Thyroid gland (tissue), 4 donors: ENCODE results near the gene GAS2L1.

Experiments used
- CTCF ChIP-seq, 6 experiments: fragments of 200-600 bp in 3 of 6; fragments of 450-650 bp in 3 of 6; sonication (generic) in 3 of 6; IDR thresholded peaks; one replicate each; pipeline ENCODE4 v1.5.1; 2016 to 2019; ENCODE audit warnings: antibody characterized with exemption in 6 of 6, mild to moderate bottlenecking in 2 of 6, inconsistent platforms in 1 of 6, moderate library complexity in 1 of 6
- POLR2A ChIP-seq, 2 donors: fragments of 450-650 bp; IDR thresholded peaks; one replicate each; pipeline ENCODE4 v1.6.1; 2017; ENCODE audit warnings: antibody characterized with exemption in 2 of 2, mild to moderate bottlenecking in 2 of 2, moderate library complexity in 1 of 2

GRCh38 chr22:29331213-29331612 is 24.8 kb downstream of the GAS2L1 start:
- TF ChIP-seq CTCF (IDR thresholded peaks at IDR 0.05) (no peak), POLR2A (IDR thresholded peaks at IDR 0.05) (no peak)
